GM12878 (cell line): ENCODE results near the gene DYNLT3. TPM values are rescaled to one million over a fixed set of nuclear protein-coding genes. Genes with fewer than 3 reads are reported as not detected.

ENCODE experiments used
- ATAC-seq: fragments of 200-7000 bp; cut with Tn5 transposase; 3 replicates; pipeline ENCODE4 v1.9.1; 2020; ENCODE audit warnings: mild to moderate bottlenecking, moderate library complexity
- BruUV-seq: library from RNA; stranded (reverse); fragments of 400-500 nt; replicated peaks from 2 replicates; lab custom pipeline; 2021; lab: Mats Ljungman, UMichigan
- CTCF ChIA-PET: fragments of 300-600 bp; sonication (Branson Sonifier 250); formaldehyde crosslinking; extraction: SDS; loops from one replicate; lab custom pipeline; 2021; ENCODE audit warnings: inconsistent platforms; lab: Yijun Ruan, JAX
- POLR2A ChIA-PET: fragments of 350-600 bp; formaldehyde crosslinking; extraction: SDS; loops from one replicate; lab custom pipeline; 2021; ENCODE audit warnings: inconsistent platforms; lab: Charles Lee
- RAD21 ChIA-PET: fragments of 300-600 bp; sonication (Branson Sonifier 250); formaldehyde crosslinking; loops from one replicate; lab custom pipeline; 2023; ENCODE audit warnings: antibody characterized with exemption; ENCODE audit not compliant: unreplicated experiment; lab: Charles Lee
- SMC1A ChIA-PET: fragments of 300-600 bp; sonication (Branson Sonifier 250); formaldehyde crosslinking; loops from one replicate; lab custom pipeline; 2023; ENCODE audit not compliant: unreplicated experiment, uncharacterized antibody; lab: Charles Lee
- DNase-seq: peaks from one replicate; pipeline ENCODE4 v3.0.0-alpha.2; 2011; ENCODE audit warnings: low read depth, low spot score
- FAIRE-seq: peaks from 3 replicates; lab custom pipeline; 2011; peaks lifted over from hg19 to GRCh38; lab: Jason Lieb, UNC
- H2AFZ ChIP-seq: 2 replicates; pipeline ENCODE4 v1.6.0; 2011; ENCODE audit warnings: low read depth, low read length, control low read depth; ENCODE audit not compliant: control insufficient read depth
- H3K27ac ChIP-seq: 2 replicates; pipeline ENCODE4 v1.5.1; 2011; ENCODE audit warnings: control low read depth; ENCODE audit not compliant: control insufficient read depth, insufficient read depth
- H3K27me3 ChIP-seq, 2 experiments: replicated peaks in 1 of 2; 2 replicates each; pipeline versions ENCODE4 v1.6.0 to v1.6.1; 2011; ENCODE audit warnings: low read length in 1 of 2; ENCODE audit not compliant: control insufficient read depth in 2 of 2, insufficient read depth in 2 of 2
- H3K36me3 ChIP-seq, 2 experiments: 2 replicates each; pipeline ENCODE4 v1.5.1; 2011; ENCODE audit warnings: low read length in 1 of 2; ENCODE audit not compliant: control insufficient read depth in 2 of 2, insufficient read depth in 2 of 2
- H3K4me1 ChIP-seq: 2 replicates; pipeline ENCODE4 v1.6.1; 2011; ENCODE audit warnings: mild to moderate bottlenecking, low read length, moderate library complexity, mixed read lengths; ENCODE audit not compliant: control insufficient read depth, insufficient read depth
- H3K4me2 ChIP-seq: 2 replicates; pipeline ENCODE4 v1.6.0; 2011; ENCODE audit warnings: control low read depth; ENCODE audit not compliant: control insufficient read depth, insufficient read depth
- H3K4me3 ChIP-seq: fragments of 200-600 bp; sonication (generic); 2 replicates; pipeline ENCODE4 v1.5.1; 2016
- H3K79me2 ChIP-seq: 2 replicates; pipeline ENCODE4 v1.6.0; 2011; ENCODE audit warnings: low read length; ENCODE audit not compliant: control insufficient read depth, insufficient read depth
- H3K9ac ChIP-seq: 2 replicates; pipeline ENCODE4 v1.8.0; 2011; ENCODE audit warnings: low read length, control low read depth, mixed read lengths; ENCODE audit not compliant: control insufficient read depth, insufficient read depth
- H3K9me3 ChIP-seq: replicated peaks from 3 replicates; pipeline ENCODE4 v1.5.1; 2011; ENCODE audit warnings: mild to moderate bottlenecking, low read length; ENCODE audit not compliant: control insufficient read depth, insufficient read depth
- H4K20me1 ChIP-seq: 2 replicates; pipeline ENCODE4 v1.6.0; 2011; ENCODE audit not compliant: control insufficient read depth, insufficient read depth
- ESRRA ChIP-seq: IDR thresholded peaks from 2 replicates; pipeline ENCODE4 v1.6.1; 2012; ENCODE audit warnings: mild to moderate bottlenecking, low read length, improper control_type of control experiment
- HDAC2 ChIP-seq: fragments of 200-600 bp; sonication (generic); IDR thresholded peaks from 2 replicates; pipeline ENCODE4 v1.6.1; 2017
- IRF4 ChIP-seq: IDR thresholded peaks from 2 replicates; pipeline ENCODE4 v1.6.1; 2011; ENCODE audit warnings: low read depth, low read length
- ZNF592 ChIP-seq: fragments of 450-650 bp; IDR thresholded peaks from 2 replicates; pipeline ENCODE4 v1.6.1; 2017; ENCODE audit warnings: mild to moderate bottlenecking, moderate library complexity
- ZSCAN29 ChIP-seq: fragments of 450-650 bp; IDR thresholded peaks from 2 replicates; pipeline ENCODE4 v1.6.1; 2017; ENCODE audit warnings: mild to moderate bottlenecking, moderate library complexity
- WGBS: methylation state at CpG from one replicate; pipeline ENCODE4 v1.1.6; 2016; ENCODE audit warnings: low lambda C conversion rate; ENCODE audit not compliant: insufficient replicate concordance, insufficient coverage; ENCODE audit errors: missing lambda C conversion rate; 5-methylcytosine and 5-hydroxymethylcytosine counted together
- in situ Hi-C: fragments of 300-500 bp; cut with MboI; formaldehyde crosslinking; loops from 9 replicates; pipeline ENCODE4 v1.14.3; 2018; ENCODE audit warnings: mixed read lengths
- intact Hi-C: fragments of 100-400 bp; cut with micrococcal nuclease; formaldehyde crosslinking; loops from one replicate; pipeline ENCODE4 v1.14.2; 2022; ENCODE audit not compliant: unreplicated experiment
- polyA plus RNA-seq, 11 experiments: library from polyadenylated mRNA; depleted of rRNA in 4 of 11; unstranded in 6 of 11; stranded (reverse) in 5 of 11; fragments of >200 nt; fragmentation: Nextera tagmentation in 4 of 11; fragmentation: Illumina TruSeq in 1 of 11; extraction: Ambion mirVana in 4 of 11; extraction: Trizol in 1 of 11; gene quantifications; 1 replicate in 1 of 11; 2 replicates in 10 of 11; pipeline versions ENCODE4 v1.2.1 to v1.2.3, GENCODE V29; 2011 to 2016; ENCODE audit warnings: inconsistent platforms in 2 of 11, missing spikeins in 2 of 11, low read depth in 1 of 11
- total RNA-seq, 4 experiments: library from RNA; depleted of rRNA in 3 of 4; stranded (reverse); fragments of >200 nt in 3 of 4; fragmentation: Illumina TruSeq in 1 of 4; extraction: Trizol in 1 of 4; gene quantifications; 2 replicates each; pipeline versions ENCODE4 v1.2.1 to v1.2.3, GENCODE V29; 2013 to 2021

The DYNLT3 gene
- total and polyA plus RNA-seq, 10 of the 15 experiments (the other 5 are each of a cell fraction or from before 2014, with no cell fraction given), result 8.0 to 19.2 (median 12.8) TPM

DNA sequence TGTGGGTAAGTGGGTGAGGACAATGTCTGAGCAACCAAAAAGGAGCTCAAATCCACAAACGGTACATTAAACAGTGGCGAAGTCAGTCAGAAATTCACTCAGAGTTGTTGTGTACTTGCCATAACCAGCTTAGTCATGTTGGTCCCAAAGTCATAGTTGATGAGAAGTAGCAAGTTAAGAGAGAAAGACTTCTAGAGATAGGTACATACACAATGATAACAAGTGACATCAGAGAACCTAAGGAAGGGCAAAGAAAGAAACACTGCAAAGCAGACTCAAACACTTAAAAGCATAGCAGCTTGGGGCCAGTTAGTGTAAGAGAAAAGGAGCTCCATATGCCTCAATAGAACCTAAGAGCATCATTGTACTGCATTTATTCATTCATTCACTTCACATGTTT is 30.2 kb downstream of the DYNLT3 start:
- in situ Hi-C loops (no loop called here), intact Hi-C loops (loop anchor here (5.0 kb wide), 1 partner anchor 35 kb away; the partner anchor contains the start of gene CYBB)
- TF ChIP-seq HDAC2, result no peak
- no peak for TF ChIP-seq ESRRA
- TF ChIP-seq ZNF592, result no peak
- no peak for TF ChIP-seq IRF4
- no peak for TF ChIP-seq ZSCAN29
- no TSS peak for BruUV-seq
- H3K79me2 ChIP-seq, result no peaks in the 10 kb centered on the region
- ChIA-PET RAD21 (interaction anchor here (0.6 to 4.5 kb wide), 10 partner anchors 8 to 72 kb away, joined by 3 to 34 read pairs (median 6); partner anchors contain the start of gene CYBB), SMC1A (interaction anchor here (0.7 to 10.3 kb wide), 13 partner anchors 8 to 499 kb away, joined by 3 to 75 read pairs (median 5); partner anchors contain the start of gene CYBB), CTCF (interaction anchor here (0.6 to 3.5 kb wide), 11 partner anchors 8 to 411 kb away, joined by 3 to 31 read pairs (median 4); no protein-coding TSS in a partner anchor), POLR2A (interaction anchor here (0.9 to 1.0 kb wide), 3 partner anchors 29 to 72 kb away, joined by 3 to 8 read pairs (median 5); no protein-coding TSS in a partner anchor)
- WGBS, result 0% methylated on average over 2 of the region's 2 CpGs
- H3K27ac ChIP-seq, result peak overlapping the region; percentile 63
- DNase-seq (no peak), ATAC-seq (no peak; the same call in 2 of the 3 replicates), FAIRE-seq (no peak)
- H3K4me3 ChIP-seq, result no peak overlapping the region
- no peaks in the 10 kb centered on the region; a peak in 1 of 4 replicates for H3K27me3 ChIP-seq
- peaks cover 24% of the 10 kb centered on the region for H3K4me1 ChIP-seq
- H3K4me2 ChIP-seq, result no peak overlapping the region; the same call in 1 of the 2 replicates
- H3K36me3 ChIP-seq, result no peaks in the 10 kb centered on the region; a peak in 1 of 4 replicates
- H4K20me1 ChIP-seq, result no peaks in the 10 kb centered on the region
- H2AFZ ChIP-seq, result peak overlapping the region; percentile 56
- no peak overlapping the region for H3K9ac ChIP-seq
- H3K9me3 ChIP-seq, result no peaks in the 10 kb centered on the region; the same call in 2 of the 3 replicates
